NCI-H187 treated with DMSO at 0.1 percent for 48 hours (cell line): ENCODE data around the gene PFKFB3.

Experiments used
- DNase-seq: peaks from one replicate; lab custom pipeline; 2025; lab: John Stamatoyannopoulos, UW

Gene PFKFB3

GRCh38 chr10:6220418-6221191 is 17.9 kb downstream of the PFKFB3 start:
- DNase-seq = no peak

GRCh38 chr10:6221192-6221940 is 18.6 kb downstream of the PFKFB3 start:
- DNase-seq = no peak

DNA sequence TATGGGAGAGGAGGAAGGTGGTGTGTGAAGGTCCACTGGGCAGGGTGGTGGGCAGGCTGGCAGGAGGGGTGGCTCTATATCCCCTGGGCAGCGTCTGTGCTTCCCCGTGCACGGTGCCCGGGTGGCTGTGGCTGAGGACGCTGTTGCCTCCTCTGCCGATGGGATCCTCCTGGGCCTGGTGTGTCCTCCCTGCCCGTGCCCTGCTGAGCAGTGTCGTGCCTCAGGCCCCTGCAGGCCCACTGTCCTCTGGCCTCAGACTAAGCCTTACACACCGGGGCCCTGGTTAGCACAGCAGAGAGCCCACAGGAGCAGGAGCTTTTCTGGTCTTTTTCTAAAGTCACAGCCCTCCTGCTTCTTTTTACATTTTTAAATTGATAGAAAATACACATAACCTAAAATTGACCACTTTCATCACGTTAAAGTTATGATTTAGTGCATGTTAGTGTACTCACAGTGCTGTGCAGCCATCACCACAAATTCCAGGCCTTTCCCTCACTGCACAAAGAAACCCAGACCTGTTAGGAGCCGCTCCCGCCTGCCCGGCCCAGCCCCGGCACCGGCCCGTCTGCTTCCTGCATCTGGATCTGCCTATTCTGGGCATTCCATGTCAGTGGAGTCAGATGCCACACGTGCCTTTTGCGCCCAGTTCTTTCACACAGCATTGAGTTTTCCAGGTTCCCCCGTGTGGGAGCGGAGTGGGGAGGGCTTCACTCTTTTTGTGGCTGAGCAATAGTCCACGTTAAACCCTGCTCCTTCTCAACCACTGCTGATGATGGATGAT is 19.4 kb downstream of the PFKFB3 start:
- DNase-seq = no peak

DNA sequence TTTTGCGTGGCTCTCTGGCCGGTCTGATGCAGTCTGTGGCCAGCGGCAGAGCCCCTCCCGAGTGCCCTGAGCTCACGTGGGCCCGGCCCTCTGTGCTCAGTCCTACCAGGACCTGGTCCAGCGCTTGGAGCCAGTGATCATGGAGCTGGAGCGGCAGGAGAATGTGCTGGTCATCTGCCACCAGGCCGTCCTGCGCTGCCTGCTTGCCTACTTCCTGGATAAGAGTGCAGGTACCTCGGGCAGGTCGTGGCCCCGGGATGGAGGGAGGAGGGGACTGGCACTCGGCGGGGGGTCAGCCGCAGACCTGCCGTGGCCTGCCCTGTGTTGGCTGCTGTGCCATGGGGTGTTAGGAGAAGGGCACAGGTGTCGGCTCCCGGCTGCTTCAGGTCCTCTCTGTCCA is 20.0 kb downstream of the PFKFB3 start:
- DNase-seq = no peak

DNA sequence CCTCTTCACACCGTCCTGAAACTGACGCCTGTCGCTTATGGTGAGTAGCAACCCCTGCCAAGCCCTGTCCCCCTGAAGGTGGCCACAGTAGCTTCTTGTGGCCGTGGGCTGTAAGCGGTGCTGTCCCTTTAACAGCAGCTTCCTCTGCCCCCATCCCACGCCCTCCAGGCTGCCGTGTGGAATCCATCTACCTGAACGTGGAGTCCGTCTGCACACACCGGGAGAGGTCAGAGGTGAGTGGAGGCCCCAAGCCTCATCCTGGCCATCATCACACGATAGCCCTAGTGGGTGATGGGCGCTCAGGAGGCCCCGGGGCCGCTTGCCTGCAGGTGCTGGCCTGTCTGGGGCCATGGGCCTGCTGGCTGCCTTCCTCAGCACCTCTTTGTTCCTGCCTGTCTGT is 21.2 kb downstream of the PFKFB3 start:
- DNase-seq = no peak

GRCh38 chr10:6224781-6225180 is 22.0 kb downstream of the PFKFB3 start:
- no peak for DNase-seq

- DNase-seq = no peak
Measured at GRCh38 chr10:6225263-6225814, 22.6 kb downstream of the PFKFB3 start.

- DNase-seq = no peak
Measured at GRCh38 chr10:6226216-6226615, 23.5 kb downstream of the PFKFB3 start.

DNA sequence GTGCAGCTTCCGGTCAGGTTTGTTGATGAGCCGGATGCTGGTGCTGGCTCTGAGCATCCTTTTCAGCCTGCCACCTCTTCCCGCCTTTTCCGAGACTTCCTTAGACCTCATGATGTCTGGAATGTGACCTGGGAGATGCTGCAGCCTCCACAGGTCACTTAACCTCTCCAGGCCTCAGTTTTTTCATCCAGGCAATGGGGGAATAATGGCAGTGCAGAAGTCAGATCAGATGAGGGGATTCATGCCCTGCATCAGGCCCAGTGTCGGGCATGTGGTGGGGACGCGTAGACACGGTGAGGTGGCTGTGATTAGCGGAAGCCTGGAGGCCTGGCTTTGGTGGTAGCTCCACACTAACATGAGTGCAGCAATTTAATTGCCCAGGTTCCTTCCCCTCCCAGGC is 24.6 kb downstream of the PFKFB3 start:
- no peak for DNase-seq

- no peak for DNase-seq
Measured at GRCh38 chr10:6228010-6228511, 25.3 kb downstream of the PFKFB3 start.

GRCh38 chr10:6228647-6229046 is 25.9 kb downstream of the PFKFB3 start:
- no peak for DNase-seq

DNA sequence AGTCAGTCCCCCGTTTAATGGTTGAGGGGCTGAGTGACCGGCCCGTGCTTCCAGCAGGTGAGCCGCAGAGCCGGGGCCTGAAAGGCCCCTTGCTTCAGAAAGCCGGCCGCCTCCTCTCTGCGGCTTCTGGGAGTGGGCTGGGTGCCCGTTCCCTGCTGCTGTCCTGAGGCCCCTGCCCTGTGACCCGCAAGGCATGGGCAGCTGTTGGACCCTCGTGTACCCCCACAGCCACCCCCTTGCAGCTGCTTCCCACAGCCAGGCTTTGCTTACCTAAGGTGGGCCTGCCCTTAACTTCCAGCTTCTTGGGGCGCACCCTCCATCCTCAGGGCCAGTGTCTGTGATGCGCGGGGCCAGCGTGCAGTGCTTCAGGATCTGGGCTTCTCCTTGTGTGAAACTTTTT is 26.6 kb downstream of the PFKFB3 start:
- no peak for DNase-seq

DNA sequence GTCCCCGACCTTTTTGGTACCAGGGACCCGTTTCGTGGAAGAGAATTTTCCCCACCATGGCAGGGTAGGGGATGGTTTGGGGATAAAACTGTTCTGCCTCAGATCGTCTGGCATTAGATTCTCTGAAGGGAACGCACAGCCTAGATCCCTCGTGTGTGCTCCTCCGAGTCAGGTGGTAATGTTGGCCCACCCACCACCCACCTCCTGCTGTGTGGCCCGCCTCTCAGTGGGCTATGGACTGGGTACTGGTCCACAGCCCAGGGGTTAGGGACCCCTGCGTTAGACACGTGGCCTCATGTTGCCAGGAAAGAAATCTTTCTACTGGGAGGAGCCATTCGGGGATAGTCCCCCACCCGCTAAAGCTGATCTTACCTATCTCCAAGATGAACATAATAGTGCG is 27.0 kb downstream of the PFKFB3 start:
- DNase-seq = no peak

GRCh38 chr10:6230315-6230714 is 27.6 kb downstream of the PFKFB3 start:
- DNase-seq = no peak

GRCh38 chr10:6231146-6231545 is 28.4 kb downstream of the PFKFB3 start:
- DNase-seq = no peak

GRCh38 chr10:6231730-6232129 is 29.0 kb downstream of the PFKFB3 start:
- no peak for DNase-seq

GRCh38 chr10:6232225-6232807 is 29.6 kb downstream of the PFKFB3 start:
- DNase-seq = no peak

DNA sequence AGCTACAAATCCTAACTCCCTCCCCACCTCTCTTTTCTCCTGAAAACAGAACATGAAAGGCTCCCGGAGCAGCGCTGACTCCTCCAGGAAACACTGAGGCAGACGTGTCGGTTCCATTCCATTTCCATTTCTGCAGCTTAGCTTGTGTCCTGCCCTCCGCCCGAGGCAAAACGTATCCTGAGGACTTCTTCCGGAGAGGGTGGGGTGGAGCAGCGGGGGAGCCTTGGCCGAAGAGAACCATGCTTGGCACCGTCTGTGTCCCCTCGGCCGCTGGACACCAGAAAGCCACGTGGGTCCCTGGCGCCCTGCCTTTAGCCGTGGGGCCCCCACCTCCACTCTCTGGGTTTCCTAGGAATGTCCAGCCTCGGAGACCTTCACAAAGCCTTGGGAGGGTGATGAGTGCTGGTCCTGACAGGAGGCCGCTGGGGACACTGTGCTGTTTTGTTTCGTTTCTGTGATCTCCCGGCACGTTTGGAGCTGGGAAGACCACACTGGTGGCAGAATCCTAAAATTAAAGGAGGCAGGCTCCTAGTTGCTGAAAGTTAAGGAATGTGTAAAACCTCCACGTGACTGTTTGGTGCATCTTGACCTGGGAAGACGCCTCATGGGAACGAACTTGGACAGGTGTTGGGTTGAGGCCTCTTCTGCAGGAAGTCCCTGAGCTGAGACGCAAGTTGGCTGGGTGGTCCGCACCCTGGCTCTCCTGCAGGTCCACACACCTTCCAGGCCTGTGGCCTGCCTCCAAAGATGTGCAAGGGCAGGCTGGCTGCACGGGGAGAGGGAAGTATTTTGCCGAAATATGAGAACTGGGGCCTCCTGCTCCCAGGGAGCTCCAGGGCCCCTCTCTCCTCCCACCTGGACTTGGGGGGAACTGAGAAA is 30.4 kb downstream of the PFKFB3 start:
- DNase-seq = no peak

GRCh38 chr10:6233725-6234277 is 31.1 kb downstream of the PFKFB3 start:
- no peak for DNase-seq

GRCh38 chr10:6234371-6234770 is 31.6 kb downstream of the PFKFB3 start:
- DNase-seq = no peak
